Measurements from ENCODE around the gene PREB.

PREB gene

DNA sequence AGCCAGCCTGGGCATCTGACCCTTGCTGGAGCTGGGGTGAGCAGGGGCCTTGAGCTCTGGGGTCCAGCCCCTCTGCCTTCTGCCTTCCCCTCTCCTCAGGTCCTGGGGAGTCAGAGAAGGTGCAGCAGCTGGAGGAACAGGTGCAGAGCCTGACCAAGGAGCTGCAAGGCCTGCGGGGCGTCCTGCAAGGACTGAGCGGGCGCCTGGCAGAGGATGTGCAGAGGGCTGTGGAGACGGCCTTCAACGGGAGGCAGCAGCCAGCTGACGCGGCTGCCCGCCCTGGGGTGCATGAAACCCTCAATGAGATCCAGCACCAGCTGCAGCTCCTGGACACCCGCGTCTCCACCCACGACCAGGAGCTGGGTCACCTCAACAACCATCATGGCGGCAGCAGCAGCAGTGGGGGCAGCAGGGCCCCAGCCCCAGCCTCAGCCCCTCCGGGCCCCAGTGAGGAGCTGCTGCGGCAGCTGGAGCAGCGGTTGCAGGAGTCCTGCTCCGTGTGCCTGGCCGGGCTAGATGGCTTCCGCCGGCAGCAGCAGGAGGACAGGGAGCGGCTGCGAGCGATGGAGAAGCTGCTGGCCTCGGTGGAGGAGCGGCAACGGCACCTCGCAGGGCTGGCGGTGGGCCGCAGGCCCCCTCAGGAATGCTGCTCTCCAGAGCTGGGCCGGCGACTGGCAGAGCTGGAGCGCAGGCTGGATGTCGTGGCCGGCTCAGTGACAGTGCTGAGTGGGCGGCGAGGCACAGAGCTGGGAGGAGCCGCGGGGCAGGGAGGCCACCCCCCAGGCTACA is 52.3 kb downstream of the PREB start:
- TF ChIP-seq POLR2AphosphoS5 (IDR thresholded peaks at IDR 0.05; ENCODE audit: low read depth, low read length) (no peak), FOXP2 (optimal IDR thresholded peaks at IDR 0.05; ENCODE audit: borderline replicate concordance, extremely low read depth, extremely low read length, insufficient read depth) (no peak), TAF1 (IDR thresholded peaks at IDR 0.05; ENCODE audit: borderline replicate concordance, insufficient read depth, low read length) (no peak), SIN3A (IDR thresholded peaks at IDR 0.05; ENCODE audit: borderline replicate concordance, insufficient read depth, low read length) (no peak)
- TF ChIP-seq, protein P1, sequence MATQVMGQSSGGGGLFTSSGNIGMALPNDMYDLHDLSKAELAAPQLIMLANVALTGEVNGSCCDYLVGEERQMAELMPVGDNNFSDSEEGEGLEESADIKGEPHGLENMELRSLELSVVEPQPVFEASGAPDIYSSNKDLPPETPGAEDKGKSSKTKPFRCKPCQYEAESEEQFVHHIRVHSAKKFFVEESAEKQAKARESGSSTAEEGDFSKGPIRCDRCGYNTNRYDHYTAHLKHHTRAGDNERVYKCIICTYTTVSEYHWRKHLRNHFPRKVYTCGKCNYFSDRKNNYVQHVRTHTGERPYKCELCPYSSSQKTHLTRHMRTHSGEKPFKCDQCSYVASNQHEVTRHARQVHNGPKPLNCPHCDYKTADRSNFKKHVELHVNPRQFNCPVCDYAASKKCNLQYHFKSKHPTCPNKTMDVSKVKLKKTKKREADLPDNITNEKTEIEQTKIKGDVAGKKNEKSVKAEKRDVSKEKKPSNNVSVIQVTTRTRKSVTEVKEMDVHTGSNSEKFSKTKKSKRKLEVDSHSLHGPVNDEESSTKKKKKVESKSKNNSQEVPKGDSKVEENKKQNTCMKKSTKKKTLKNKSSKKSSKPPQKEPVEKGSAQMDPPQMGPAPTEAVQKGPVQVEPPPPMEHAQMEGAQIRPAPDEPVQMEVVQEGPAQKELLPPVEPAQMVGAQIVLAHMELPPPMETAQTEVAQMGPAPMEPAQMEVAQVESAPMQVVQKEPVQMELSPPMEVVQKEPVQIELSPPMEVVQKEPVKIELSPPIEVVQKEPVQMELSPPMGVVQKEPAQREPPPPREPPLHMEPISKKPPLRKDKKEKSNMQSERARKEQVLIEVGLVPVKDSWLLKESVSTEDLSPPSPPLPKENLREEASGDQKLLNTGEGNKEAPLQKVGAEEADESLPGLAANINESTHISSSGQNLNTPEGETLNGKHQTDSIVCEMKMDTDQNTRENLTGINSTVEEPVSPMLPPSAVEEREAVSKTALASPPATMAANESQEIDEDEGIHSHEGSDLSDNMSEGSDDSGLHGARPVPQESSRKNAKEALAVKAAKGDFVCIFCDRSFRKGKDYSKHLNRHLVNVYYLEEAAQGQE (IDR thresholded peaks at IDR 0.05; ENCODE audit: insufficient read depth in 1 of 2, low read depth in 2 of 2, low read length in 2 of 2) = no peak

All from PFSK-1 (cell line).